IMR-90 (cell line): ENCODE results near the gene CNPY4. TPM values are rescaled to one million over a fixed set of nuclear protein-coding genes. Genes with fewer than 3 reads are reported as not detected.

Experiments
- ATAC-seq: fragments of 200-7000 bp; cut with Tn5 transposase; 2 replicates; pipeline ENCODE4 v1.9.1; 2020; ENCODE audit warnings: low read depth, mild to moderate bottlenecking, moderate library complexity
- BruUV-seq: library from RNA; stranded (reverse); fragments of 400-500 nt; replicated peaks from 2 replicates; lab custom pipeline; 2021; lab: Mats Ljungman, UMichigan
- CTCF ChIA-PET: fragments of 300-600 bp; formaldehyde crosslinking; extraction: SDS; loops from one replicate; lab custom pipeline; 2021; ENCODE audit warnings: antibody characterized with exemption; lab: Yijun Ruan, JAX
- POLR2A ChIA-PET: fragments of 300-600 bp; sonication (Branson Sonifier 250); formaldehyde crosslinking; loops from one replicate; lab custom pipeline; 2022; ENCODE audit warnings: antibody characterized with exemption; ENCODE audit not compliant: unreplicated experiment; lab: Charles Lee
- DNase-seq: peaks from one replicate; pipeline ENCODE4 v3.0.0; 2013
- H2AFZ ChIP-seq: replicated peaks from 2 replicates; pipeline ENCODE3; 2013; ENCODE audit warnings: low read length, mild to moderate bottlenecking; ENCODE audit not compliant: poor library complexity
- H2AK5ac ChIP-seq: 2 replicates; pipeline ENCODE4 v1.6.1; 2013; ENCODE audit warnings: low read depth, low read length, inconsistent platforms
- H2AK9ac ChIP-seq: replicated peaks from 2 replicates; pipeline ENCODE3; 2013; ENCODE audit warnings: mild to moderate bottlenecking, low read depth, low read length, moderate library complexity; ENCODE audit not compliant: poor library complexity
- H2BK120ac ChIP-seq: 2 replicates; pipeline ENCODE4 v1.6.1; 2013; ENCODE audit warnings: low read depth, low read length, inconsistent platforms
- H2BK15ac ChIP-seq: 3 replicates; pipeline ENCODE4 v1.6.1; 2013; ENCODE audit warnings: low read depth, low read length, inconsistent platforms
- H2BK20ac ChIP-seq: 2 replicates; pipeline ENCODE4 v1.6.1; 2013; ENCODE audit warnings: low read depth, mild to moderate bottlenecking, inconsistent platforms, low read length, moderate library complexity
- H2BK5ac ChIP-seq: 2 replicates; pipeline ENCODE4 v1.6.1; 2013; ENCODE audit warnings: mild to moderate bottlenecking, low read depth, low read length, inconsistent platforms; ENCODE audit not compliant: poor library complexity, severe bottlenecking
- H3K14ac ChIP-seq: replicated peaks from 2 replicates; pipeline ENCODE4 v1.6.1; 2013; ENCODE audit warnings: low read depth, low read length, inconsistent platforms
- H3K18ac ChIP-seq: 2 replicates; pipeline ENCODE4 v1.6.1; 2013; ENCODE audit warnings: low read depth, low read length, control low read depth
- H3K23ac ChIP-seq: 2 replicates; pipeline ENCODE4 v1.6.1; 2013; ENCODE audit warnings: low read depth, low read length, inconsistent platforms
- H3K27ac ChIP-seq: 2 replicates; pipeline ENCODE4 v1.5.1; 2013; ENCODE audit warnings: mild to moderate bottlenecking, control low read depth, low read length; ENCODE audit not compliant: insufficient read depth
- H3K27me3 ChIP-seq: 2 replicates; pipeline ENCODE4 v1.6.1; 2013; ENCODE audit warnings: low read length; ENCODE audit not compliant: control insufficient read depth, insufficient read depth
- H3K36me3 ChIP-seq: 2 replicates; pipeline ENCODE4 v1.6.1; 2013; ENCODE audit warnings: low read length, mixed read lengths; ENCODE audit not compliant: control insufficient read depth, insufficient read depth
- H3K4ac ChIP-seq: 2 replicates; pipeline ENCODE4 v1.6.1; 2013; ENCODE audit warnings: low read depth, low read length, inconsistent platforms
- H3K4me1 ChIP-seq: 2 replicates; pipeline ENCODE4 v1.6.1; 2013; ENCODE audit warnings: low read length, mixed read lengths; ENCODE audit not compliant: control insufficient read depth, insufficient read depth
- H3K4me2 ChIP-seq: 2 replicates; pipeline ENCODE4 v1.6.1; 2013; ENCODE audit warnings: low read depth, mild to moderate bottlenecking, control low read depth, low read length, moderate library complexity
- H3K4me3 ChIP-seq: 2 replicates; pipeline ENCODE4 v1.5.1; 2013; ENCODE audit warnings: low read depth, mild to moderate bottlenecking, control low read depth, low read length, moderate library complexity; ENCODE audit not compliant: insufficient read depth
- H3K56ac ChIP-seq: 2 replicates; pipeline ENCODE4 v1.6.1; 2013; ENCODE audit warnings: low read length, inconsistent platforms; ENCODE audit not compliant: insufficient read depth; ENCODE audit errors: extremely low read depth
- H3K79me1 ChIP-seq, 2 experiments: 2 replicates each; pipeline ENCODE4 v1.6.1; 2013; ENCODE audit warnings: low read length in 2 of 2, inconsistent platforms in 1 of 2, low read depth in 1 of 2
- H3K9ac ChIP-seq: 2 replicates; pipeline ENCODE4 v1.6.1; 2013; ENCODE audit warnings: low read depth, low read length, control low read depth
- H3K9me1 ChIP-seq: 2 replicates; pipeline ENCODE4 v1.6.1; 2013; ENCODE audit warnings: low read length, inconsistent platforms; ENCODE audit not compliant: insufficient read depth
- H3K9me3 ChIP-seq: 2 replicates; pipeline ENCODE4 v1.6.1; 2013; ENCODE audit warnings: low read length; ENCODE audit not compliant: control insufficient read depth, insufficient read depth
- H4K20me1 ChIP-seq: 2 replicates; pipeline ENCODE4 v1.6.1; 2013; ENCODE audit warnings: low read length, inconsistent platforms; ENCODE audit not compliant: insufficient read depth
- H4K5ac ChIP-seq: 2 replicates; pipeline ENCODE4 v1.6.1; 2013; ENCODE audit warnings: mild to moderate bottlenecking, low read depth, low read length, control low read depth
- H4K8ac ChIP-seq, 2 experiments: 2 replicates each; pipeline ENCODE4 v1.6.1; 2013; ENCODE audit warnings: low read depth in 2 of 2, low read length in 2 of 2, control low read depth in 1 of 2, inconsistent platforms in 1 of 2
- H4K91ac ChIP-seq: 2 replicates; pipeline ENCODE4 v1.6.1; 2013; ENCODE audit warnings: low read depth, low read length, inconsistent platforms; ENCODE audit not compliant: insufficient read depth
- BHLHE40 ChIP-seq: fragments of 150-350 bp; IDR thresholded peaks from 2 replicates; pipeline ENCODE4 v1.6.1; 2016; ENCODE audit warnings: mild to moderate bottlenecking, low read depth, low read length
- CEBPB ChIP-seq: IDR thresholded peaks from 2 replicates; pipeline ENCODE4 v1.6.1; 2012; ENCODE audit warnings: low read depth, low read length, improper control_type of control experiment
- CHD1 ChIP-seq: IDR thresholded peaks from 2 replicates; pipeline ENCODE4 v1.6.1; 2012; ENCODE audit warnings: low read depth, low read length, improper control_type of control experiment
- FOS ChIP-seq: fragments of 150-350 bp; IDR thresholded peaks from 2 replicates; pipeline ENCODE4 v1.6.1; 2016; ENCODE audit warnings: low read depth, low read length
- MAFK ChIP-seq: IDR thresholded peaks from 2 replicates; pipeline ENCODE4 v1.6.1; 2012; ENCODE audit warnings: low read depth, low read length, improper control_type of control experiment
- MAZ ChIP-seq: IDR thresholded peaks from 2 replicates; pipeline ENCODE4 v1.6.1; 2012; ENCODE audit warnings: low read depth, mild to moderate bottlenecking, low read length, improper control_type of control experiment, moderate library complexity, borderline replicate concordance
- MXI1 ChIP-seq: IDR thresholded peaks from 2 replicates; pipeline ENCODE4 v1.6.1; 2012; ENCODE audit warnings: low read depth, mild to moderate bottlenecking, low read length, moderate library complexity, borderline replicate concordance
- NFE2L2 ChIP-seq: fragments of 150-350 bp; IDR thresholded peaks from 2 replicates; pipeline ENCODE4 v1.6.1; 2016; ENCODE audit warnings: low read depth, mild to moderate bottlenecking, low read length
- POLR2A ChIP-seq: IDR thresholded peaks from 2 replicates; pipeline ENCODE4 v1.6.1; 2012; ENCODE audit warnings: mild to moderate bottlenecking, low read depth, low read length
- RAD21 ChIP-seq: IDR thresholded peaks from 2 replicates; pipeline ENCODE4 v1.6.1; 2012; ENCODE audit warnings: low read length, improper control_type of control experiment
- RCOR1 ChIP-seq: IDR thresholded peaks from 2 replicates; pipeline ENCODE4 v1.6.1; 2012; ENCODE audit warnings: mild to moderate bottlenecking, low read length, improper control_type of control experiment; ENCODE audit not compliant: insufficient replicate concordance
- RFX5 ChIP-seq: IDR thresholded peaks from 2 replicates; pipeline ENCODE4 v1.8.0; 2012; ENCODE audit warnings: low read depth, mild to moderate bottlenecking, low read length, moderate library complexity
- WGBS, 2 experiments: methylation state at CpG; one replicate each; pipeline versions ENCODE4 v1.1.5 to v1.1.7; 2013; ENCODE audit warnings: missing lambda C conversion rate in 2 of 2; ENCODE audit not compliant: insufficient read length in 1 of 2; ENCODE audit errors: extremely low coverage in 2 of 2; 5-methylcytosine and 5-hydroxymethylcytosine counted together
- dilution Hi-C: fragments of 300-500 bp; cut with HindIII; formaldehyde crosslinking; loops from one replicate; pipeline ENCODE4 v1.14.3; 2018; ENCODE audit warnings: low sequenced_read_pairs; ENCODE audit not compliant: unreplicated experiment
- in situ Hi-C: fragments of 300-500 bp; cut with MboI; formaldehyde crosslinking; loops from 3 replicates; pipeline ENCODE4 v1.14.3; 2019; ENCODE audit warnings: low sequenced_read_pairs, inconsistent platforms, mixed read lengths
- intact Hi-C: fragments of 100-400 bp; cut with micrococcal nuclease; formaldehyde crosslinking; loops from 2 replicates; pipeline ENCODE4 v1.10.0; 2022
- polyA plus RNA-seq, 3 experiments: library from polyadenylated mRNA; depleted of rRNA; stranded (reverse); fragments of >200 nt; gene quantifications; 2 replicates each; pipeline ENCODE4 v1.2.3, GENCODE V29; 2012; ENCODE audit warnings: low replicate concordance in 1 of 3
- total RNA-seq: library from RNA; depleted of rRNA; stranded (reverse); fragments of >200 nt; gene quantifications from 2 replicates; pipeline ENCODE4 v1.2.3, GENCODE V29; 2012
- TF ChIP-seq, protein P1 (sequence below): fragments of 150-350 bp; IDR thresholded peaks from 2 replicates; pipeline ENCODE4 v1.6.1; 2017; ENCODE audit warnings: mild to moderate bottlenecking, antibody characterized with exemption, low read length, low read depth
- TF ChIP-seq, protein P2 (sequence below): conservative IDR thresholded peaks from 2 replicates; pipeline ENCODE4 v1.5.1; 2012; ENCODE audit warnings: mild to moderate bottlenecking, low read depth, low read length, improper control_type of control experiment

The CNPY4 gene
- total and polyA plus RNA-seq, 2 of the 4 experiments (the other 2 are of a cell fraction) = 13.3 to 21.9 TPM

DNA sequence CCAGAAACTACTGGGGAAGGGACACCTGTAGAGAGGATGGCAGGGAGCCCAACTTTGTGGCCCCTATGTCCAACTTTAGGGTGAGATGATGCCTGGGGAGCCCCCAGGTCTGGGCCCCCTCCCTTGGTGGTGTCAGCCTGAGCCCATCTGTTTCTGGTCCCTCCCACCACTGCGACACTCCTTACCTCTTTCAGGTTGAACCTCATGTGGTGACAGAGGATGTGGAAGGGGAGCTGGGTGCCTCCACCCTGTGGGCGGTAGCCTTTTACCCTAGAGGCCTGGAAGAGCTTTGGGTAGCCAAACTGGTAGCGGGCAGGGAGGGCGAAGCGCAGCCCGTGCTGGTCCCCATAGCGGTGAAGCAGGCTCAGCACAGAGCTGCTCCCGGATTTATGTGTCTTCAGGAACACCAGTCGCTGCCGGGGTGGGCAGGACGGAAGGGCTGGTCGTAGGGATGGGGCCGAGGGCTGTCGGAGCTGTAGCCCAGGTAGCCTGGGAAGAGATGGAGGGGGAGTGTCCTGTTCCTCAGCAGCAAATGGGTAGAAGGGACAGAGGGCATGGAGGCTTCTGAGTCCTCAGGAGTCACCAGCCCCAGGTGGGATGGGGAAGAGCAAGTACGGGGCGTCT lies 47.0 kb downstream of the CNPY4 start:
- Histone ChIP-seq H3K56ac (no peak overlapping the region), H4K20me1 (no peaks in the 10 kb centered on the region), H3K27ac (no peak overlapping the region), H3K4me2 (no peak overlapping the region), H4K91ac (no peak overlapping the region), H3K14ac (no peak overlapping the region), H3K23ac (no peak overlapping the region), H2BK20ac (no peak overlapping the region), H4K5ac (no peak overlapping the region), H3K4me1 (peaks cover 6% of the 10 kb centered on the region), H3K79me1 (peaks cover 0 to 8% of the 10 kb centered on the region in 2 experiments; a peak in 1 of 4 replicates), H3K9me1 (peaks cover 3% of the 10 kb centered on the region; the same call in 1 of the 2 replicates), H3K9me3 (no peaks in the 10 kb centered on the region), H2AK5ac (no peak overlapping the region), H4K8ac (no peak overlapping the region), H3K9ac (no peak overlapping the region), H2BK5ac (no peak overlapping the region), H2BK15ac (no peak overlapping the region), H3K36me3 (no peaks in the 10 kb centered on the region), H3K18ac (no peak overlapping the region), H2BK120ac (no peak overlapping the region), H2AFZ (peak overlapping the region; percentile 14), H3K4me3 (no peak overlapping the region), H3K27me3 (no peaks in the 10 kb centered on the region), H3K4ac (no peak overlapping the region), H2AK9ac (peak overlapping the region; percentile 82)
- CTCF ChIA-PET = no interaction called here
- BruUV-seq = no TSS peak
- intact Hi-C loops = no loop called here
- in situ Hi-C loops = no loop called here
- dilution Hi-C loops = no loop called here
- no peak for ATAC-seq
- TF ChIP-seq MXI1 (no peak), POLR2A (no peak), NFE2L2 (no peak), RCOR1 (no peak), FOS (no peak), CEBPB (no peak), RFX5 (no peak), BHLHE40 (no peak), RAD21 (no peak), MAZ (no peak), CHD1 (no peak), MAFK (no peak)
- TF ChIP-seq, protein P1, sequence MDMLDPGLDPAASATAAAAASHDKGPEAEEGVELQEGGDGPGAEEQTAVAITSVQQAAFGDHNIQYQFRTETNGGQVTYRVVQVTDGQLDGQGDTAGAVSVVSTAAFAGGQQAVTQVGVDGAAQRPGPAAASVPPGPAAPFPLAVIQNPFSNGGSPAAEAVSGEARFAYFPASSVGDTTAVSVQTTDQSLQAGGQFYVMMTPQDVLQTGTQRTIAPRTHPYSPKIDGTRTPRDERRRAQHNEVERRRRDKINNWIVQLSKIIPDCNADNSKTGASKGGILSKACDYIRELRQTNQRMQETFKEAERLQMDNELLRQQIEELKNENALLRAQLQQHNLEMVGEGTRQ = no peak
- TF ChIP-seq, protein P2, sequence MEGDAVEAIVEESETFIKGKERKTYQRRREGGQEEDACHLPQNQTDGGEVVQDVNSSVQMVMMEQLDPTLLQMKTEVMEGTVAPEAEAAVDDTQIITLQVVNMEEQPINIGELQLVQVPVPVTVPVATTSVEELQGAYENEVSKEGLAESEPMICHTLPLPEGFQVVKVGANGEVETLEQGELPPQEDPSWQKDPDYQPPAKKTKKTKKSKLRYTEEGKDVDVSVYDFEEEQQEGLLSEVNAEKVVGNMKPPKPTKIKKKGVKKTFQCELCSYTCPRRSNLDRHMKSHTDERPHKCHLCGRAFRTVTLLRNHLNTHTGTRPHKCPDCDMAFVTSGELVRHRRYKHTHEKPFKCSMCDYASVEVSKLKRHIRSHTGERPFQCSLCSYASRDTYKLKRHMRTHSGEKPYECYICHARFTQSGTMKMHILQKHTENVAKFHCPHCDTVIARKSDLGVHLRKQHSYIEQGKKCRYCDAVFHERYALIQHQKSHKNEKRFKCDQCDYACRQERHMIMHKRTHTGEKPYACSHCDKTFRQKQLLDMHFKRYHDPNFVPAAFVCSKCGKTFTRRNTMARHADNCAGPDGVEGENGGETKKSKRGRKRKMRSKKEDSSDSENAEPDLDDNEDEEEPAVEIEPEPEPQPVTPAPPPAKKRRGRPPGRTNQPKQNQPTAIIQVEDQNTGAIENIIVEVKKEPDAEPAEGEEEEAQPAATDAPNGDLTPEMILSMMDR = no peak
- no peak for DNase-seq
- POLR2A ChIA-PET = no interaction called here
- 68% methylated on average over 8 of the region's 16 CpGs; no CpG with 5 or more reads in 1 of the 2 experiments for WGBS, 2 experiments
